DOHH2 (cell line): ENCODE data around the gene SYNRG.

Experiments
- CTCF ChIP-seq: fragments of 200-600 bp; sonication (generic); IDR thresholded peaks from one replicate; pipeline ENCODE4 v1.5.1; 2014; ENCODE audit warnings: antibody characterized with exemption, mild to moderate bottlenecking, low read depth, low read length; ENCODE audit not compliant: poor library complexity, severe bottlenecking
- EZH2phosphoT487 ChIP-seq: fragments of 200-600 bp; sonication (generic); IDR thresholded peaks from 2 replicates; pipeline ENCODE4 v1.6.1; 2017; ENCODE audit warnings: borderline replicate concordance, mild to moderate bottlenecking, antibody characterized with exemption, low read length, moderate library complexity, mixed read lengths

- no peak for TF ChIP-seq CTCF
- no peak for TF ChIP-seq EZH2phosphoT487
These were observed 120.5 kb downstream of the SYNRG start for GRCh38 chr17:37488607-37489196.
